GM12892 (cell line): Measurements from ENCODE around the gene RABGEF1.
"Not testable (repeated sequence)": the region's sequence is repeated elsewhere in the genome, so short reads cannot be mapped to it uniquely, and the experiment has no call there.

Experiments used
- POLR2A ChIP-seq: IDR thresholded peaks from 2 replicates; pipeline ENCODE4 v1.6.1; 2011; ENCODE audit warnings: low read depth, low read length, control low read depth
- TAF1 ChIP-seq: IDR thresholded peaks from 2 replicates; pipeline ENCODE4 v1.6.1; 2011; ENCODE audit warnings: low read depth, mild to moderate bottlenecking, control low read depth, low read length, borderline replicate concordance

- not testable (repeated sequence) for TF ChIP-seq TAF1, POLR2A
Observed at GRCh38 chr7:66847523-66847855, 107.0 kb downstream of the RABGEF1 start.
